Gastrocnemius medialis (tissue), 4 donors: ENCODE measurements around the gene OR8B4.

ENCODE experiments used
- POLR2A ChIP-seq, 2 donors: fragments of 450-650 bp; IDR thresholded peaks; one replicate each; pipeline ENCODE4 v1.6.1; 2017; ENCODE audit warnings: antibody characterized with exemption in 2 of 2, mild to moderate bottlenecking in 2 of 2, moderate library complexity in 2 of 2
- TF ChIP-seq, protein P1 (sequence below), 5 experiments: fragments of 450-650 bp in 3 of 5; fragments of 200-600 bp in 2 of 5; sonication (generic) in 2 of 5; IDR thresholded peaks in 4 of 5; conservative IDR thresholded peaks in 1 of 5; 1 replicate in 4 of 5; 2 replicates in 1 of 5; pipeline ENCODE4 v1.5.1; 2016 to 2019; ENCODE audit warnings: antibody characterized with exemption in 5 of 5, mild to moderate bottlenecking in 3 of 5, moderate library complexity in 3 of 5

DNA sequence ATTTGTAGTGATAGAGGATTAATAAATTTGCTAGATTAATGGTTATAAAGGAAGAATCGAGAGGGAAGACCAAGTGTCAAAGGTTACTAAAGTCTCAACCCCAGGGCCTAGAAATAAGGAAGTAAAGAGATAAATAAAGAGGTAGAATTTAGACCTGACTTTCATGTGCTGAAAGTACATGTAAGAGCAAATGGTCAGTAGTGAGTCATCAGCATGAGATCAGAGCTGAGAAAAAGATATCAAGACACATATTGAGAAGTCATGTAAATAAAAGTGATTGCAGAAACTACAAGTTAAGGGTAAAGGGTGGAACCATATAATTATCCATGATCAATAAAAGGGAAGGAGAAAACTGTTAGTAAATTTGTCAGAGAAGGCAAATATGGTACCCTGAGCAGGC, 22.2 kb upstream of the OR8B4 start:
- TF ChIP-seq, protein P1, sequence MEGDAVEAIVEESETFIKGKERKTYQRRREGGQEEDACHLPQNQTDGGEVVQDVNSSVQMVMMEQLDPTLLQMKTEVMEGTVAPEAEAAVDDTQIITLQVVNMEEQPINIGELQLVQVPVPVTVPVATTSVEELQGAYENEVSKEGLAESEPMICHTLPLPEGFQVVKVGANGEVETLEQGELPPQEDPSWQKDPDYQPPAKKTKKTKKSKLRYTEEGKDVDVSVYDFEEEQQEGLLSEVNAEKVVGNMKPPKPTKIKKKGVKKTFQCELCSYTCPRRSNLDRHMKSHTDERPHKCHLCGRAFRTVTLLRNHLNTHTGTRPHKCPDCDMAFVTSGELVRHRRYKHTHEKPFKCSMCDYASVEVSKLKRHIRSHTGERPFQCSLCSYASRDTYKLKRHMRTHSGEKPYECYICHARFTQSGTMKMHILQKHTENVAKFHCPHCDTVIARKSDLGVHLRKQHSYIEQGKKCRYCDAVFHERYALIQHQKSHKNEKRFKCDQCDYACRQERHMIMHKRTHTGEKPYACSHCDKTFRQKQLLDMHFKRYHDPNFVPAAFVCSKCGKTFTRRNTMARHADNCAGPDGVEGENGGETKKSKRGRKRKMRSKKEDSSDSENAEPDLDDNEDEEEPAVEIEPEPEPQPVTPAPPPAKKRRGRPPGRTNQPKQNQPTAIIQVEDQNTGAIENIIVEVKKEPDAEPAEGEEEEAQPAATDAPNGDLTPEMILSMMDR (IDR thresholded peaks at IDR 0.05 in 4 of 5, conservative IDR thresholded peaks at IDR 0.05 in 1 of 5), result no peak
- TF ChIP-seq POLR2A (IDR thresholded peaks at IDR 0.05), result no peak
